ENCODE measurements around the gene C1QC.

The C1QC gene

GRCh38 chr1:22643381-22643780 is at the start of gene C1QC:
Gene C1QC (plus strand): TSS chr1:22643633. CDS start chr1:22644024, 391 bp downstream.
- DNase-seq (ENCODE audit: low read depth), result no peak

- DNase-seq (ENCODE audit: low read depth), result no peak
Observed at GRCh38 chr1:22594396-22594795, 49.0 kb upstream of the C1QC start.

GRCh38 chr1:22595108-22595507 is 48.3 kb upstream of the C1QC start:
- no peak for DNase-seq (ENCODE audit: low read depth)

DNA sequence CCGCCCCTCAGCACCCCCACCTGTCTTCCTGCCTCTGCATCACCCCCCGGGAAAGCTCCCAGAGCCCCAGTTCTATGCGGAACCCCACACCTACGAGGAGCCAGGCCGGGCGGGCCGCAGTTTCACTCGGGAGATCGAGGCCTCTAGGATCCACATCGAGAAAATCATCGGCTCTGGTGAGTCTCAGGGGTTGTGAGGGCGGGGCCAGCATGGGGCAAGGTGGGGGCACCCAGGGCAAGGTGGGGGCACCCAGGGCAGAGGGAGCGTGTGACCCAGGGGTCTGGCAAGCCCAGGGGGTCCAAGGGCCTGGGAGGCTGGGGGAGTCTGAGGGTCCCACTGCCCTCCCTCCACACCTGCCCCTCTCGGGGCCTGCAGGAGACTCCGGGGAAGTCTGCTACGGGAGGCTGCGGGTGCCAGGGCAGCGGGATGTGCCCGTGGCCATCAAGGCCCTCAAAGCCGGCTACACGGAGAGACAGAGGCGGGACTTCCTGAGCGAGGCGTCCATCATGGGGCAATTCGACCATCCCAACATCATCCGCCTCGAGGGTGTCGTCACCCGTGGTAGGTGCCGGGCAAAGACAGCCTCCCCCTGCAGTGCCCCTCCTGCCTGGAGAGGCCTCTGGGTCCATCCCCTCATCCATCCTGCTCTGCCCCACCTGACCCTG is 46.0 kb upstream of the C1QC start:
- DNase-seq (ENCODE audit: low read depth), result no peak

- no peak for DNase-seq (ENCODE audit: low read depth)
Observed at GRCh38 chr1:22597996-22598395, 45.4 kb upstream of the C1QC start.

- DNase-seq (ENCODE audit: low read depth), result no peak
Observed at GRCh38 chr1:22598736-22599135, 44.7 kb upstream of the C1QC start.

- no peak for DNase-seq (ENCODE audit: low read depth)
Observed at GRCh38 chr1:22600071-22600816, 43.2 kb upstream of the C1QC start.

DNA sequence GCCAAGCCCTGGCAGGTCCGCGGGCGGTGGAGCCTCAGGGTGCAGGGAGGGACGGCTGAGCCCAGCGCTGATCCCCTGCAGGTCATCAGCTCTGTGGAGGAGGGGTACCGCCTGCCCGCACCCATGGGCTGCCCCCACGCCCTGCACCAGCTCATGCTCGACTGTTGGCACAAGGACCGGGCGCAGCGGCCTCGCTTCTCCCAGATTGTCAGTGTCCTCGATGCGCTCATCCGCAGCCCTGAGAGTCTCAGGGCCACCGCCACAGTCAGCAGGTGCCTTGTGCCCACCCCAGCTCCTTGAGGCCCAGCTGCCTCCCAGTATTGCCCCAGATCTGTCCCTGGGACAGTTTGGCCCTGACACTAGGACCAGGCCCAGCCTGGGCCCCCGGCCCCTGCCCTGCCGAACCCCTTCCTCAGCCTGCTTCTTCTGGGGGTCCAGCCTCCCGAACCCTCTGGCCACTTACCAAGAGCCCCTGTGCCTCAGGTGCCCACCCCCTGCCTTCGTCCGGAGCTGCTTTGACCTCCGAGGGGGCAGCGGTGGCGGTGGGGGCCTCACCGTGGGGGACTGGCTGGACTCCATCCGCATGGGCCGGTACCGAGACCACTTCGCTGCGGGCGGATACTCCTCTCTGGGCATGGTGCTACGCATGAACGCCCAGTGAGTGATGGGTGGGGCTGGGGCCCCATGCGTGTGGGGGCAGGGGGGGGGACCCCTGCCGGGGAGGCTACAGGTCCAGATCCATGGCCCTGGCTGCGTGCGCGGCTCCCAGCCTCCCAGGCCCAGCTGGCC is 42.4 kb upstream of the C1QC start:
- DNase-seq (ENCODE audit: low read depth), result no peak

- DNase-seq (ENCODE audit: low read depth), result no peak
Observed at GRCh38 chr1:22601610-22602009, 41.8 kb upstream of the C1QC start.

- DNase-seq (ENCODE audit: low read depth), result no peak
Observed at GRCh38 chr1:22602060-22602740, 41.2 kb upstream of the C1QC start.

DNA sequence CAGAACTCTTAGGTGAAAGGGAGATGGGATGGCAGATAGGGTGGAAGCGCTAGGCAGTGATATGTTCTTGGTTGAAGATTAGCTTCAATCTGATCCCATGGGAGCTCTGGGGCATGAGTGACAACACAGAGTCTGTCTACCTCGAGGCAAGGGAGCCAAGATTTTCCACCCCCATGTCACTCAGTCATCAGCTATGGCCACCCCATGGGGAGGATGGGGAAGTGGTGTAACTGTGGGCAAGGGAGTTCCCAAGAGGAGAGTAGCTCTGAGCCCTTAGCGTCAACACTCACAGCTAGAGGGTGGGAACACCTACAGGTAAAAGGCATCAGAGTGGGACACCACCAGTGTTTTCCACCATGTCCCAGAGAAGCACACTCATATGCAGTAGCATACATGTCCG is 37.3 kb upstream of the C1QC start:
- no peak for DNase-seq (ENCODE audit: low read depth)

- no peak for DNase-seq (ENCODE audit: low read depth)
Observed at GRCh38 chr1:22607154-22607553, 36.3 kb upstream of the C1QC start.

GRCh38 chr1:22608361-22608760 is 35.1 kb upstream of the C1QC start:
- DNase-seq (ENCODE audit: low read depth), result no peak

DNA sequence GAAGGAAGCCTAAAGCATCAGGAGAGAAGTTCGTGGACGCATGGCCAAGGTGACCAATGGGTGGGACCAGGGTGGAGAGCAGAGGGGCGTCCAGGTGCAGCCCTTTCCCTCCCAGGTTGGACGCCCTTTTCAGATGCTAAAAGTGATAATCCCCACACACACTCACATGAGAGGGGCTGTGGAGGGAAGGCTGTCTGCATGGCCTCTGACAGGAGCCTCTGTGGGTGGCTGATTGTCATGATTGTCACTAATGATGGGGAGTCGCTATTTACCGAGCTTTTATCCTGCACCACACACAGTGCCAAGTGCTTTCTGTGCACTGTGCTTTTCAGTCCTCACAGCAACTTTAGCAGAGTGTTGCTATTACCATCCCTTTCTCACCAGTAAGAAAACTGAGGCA is 34.1 kb upstream of the C1QC start:
- no peak for DNase-seq (ENCODE audit: low read depth)

GRCh38 chr1:22611530-22611947 is 31.9 kb upstream of the C1QC start:
- DNase-seq (ENCODE audit: low read depth), result no peak

DNA sequence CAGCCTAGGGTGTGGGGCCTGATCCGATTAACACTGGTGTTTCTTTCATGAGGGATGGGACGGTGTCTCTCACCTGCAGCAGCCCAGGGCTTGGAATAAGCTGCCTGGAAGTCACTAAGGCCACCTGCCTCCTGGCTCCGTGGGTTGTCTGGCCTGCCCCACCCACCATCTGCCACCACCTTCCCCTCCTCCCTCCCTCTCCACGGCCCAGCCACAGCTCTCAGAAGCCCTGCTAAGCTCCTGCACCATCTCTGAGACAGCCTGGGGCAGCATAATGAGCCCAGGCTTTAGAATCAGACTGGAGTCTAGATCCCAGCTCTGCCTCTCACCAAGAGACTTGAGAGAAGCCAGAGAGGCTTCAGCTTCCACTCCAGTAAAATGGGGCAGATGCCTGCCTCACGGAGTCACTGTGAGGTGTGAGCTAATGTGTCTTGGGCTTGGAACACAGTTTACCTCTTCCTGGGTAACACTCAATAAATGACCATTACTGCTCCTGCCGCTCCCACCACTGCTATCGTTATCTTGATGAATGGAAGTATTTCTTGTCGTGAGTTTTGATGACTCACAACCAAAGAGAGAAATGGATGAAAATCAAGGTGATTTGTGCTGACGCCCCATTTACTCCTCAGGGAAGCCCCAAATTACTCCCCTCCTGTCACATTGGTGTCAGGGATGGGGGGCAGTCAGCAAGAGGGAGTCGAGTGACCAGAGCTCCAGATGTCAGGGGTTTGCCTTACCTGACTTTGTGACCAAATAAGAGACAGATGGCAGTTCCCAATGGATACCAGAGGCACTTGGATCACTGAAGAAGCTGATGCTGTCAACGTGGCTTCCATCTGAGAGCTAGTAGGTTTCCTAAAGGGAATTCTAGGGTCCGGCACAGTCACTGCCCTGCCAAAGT is 30.5 kb upstream of the C1QC start:
- no peak for DNase-seq (ENCODE audit: low read depth)

GRCh38 chr1:22613572-22613918 is 29.9 kb upstream of the C1QC start:
- no peak for DNase-seq (ENCODE audit: low read depth)

GRCh38 chr1:22613951-22614350 is 29.5 kb upstream of the C1QC start:
- no peak for DNase-seq (ENCODE audit: low read depth)

- no peak for DNase-seq (ENCODE audit: low read depth)
Observed at GRCh38 chr1:22615886-22616285, 27.5 kb upstream of the C1QC start.

- no peak for DNase-seq (ENCODE audit: low read depth)
Observed at GRCh38 chr1:22616571-22616970, 26.9 kb upstream of the C1QC start.

GRCh38 chr1:22618056-22618455 is 25.4 kb upstream of the C1QC start:
- DNase-seq (ENCODE audit: low read depth), result no peak
